Measurements from ENCODE around the gene SEMA3A.

The SEMA3A gene

DNA sequence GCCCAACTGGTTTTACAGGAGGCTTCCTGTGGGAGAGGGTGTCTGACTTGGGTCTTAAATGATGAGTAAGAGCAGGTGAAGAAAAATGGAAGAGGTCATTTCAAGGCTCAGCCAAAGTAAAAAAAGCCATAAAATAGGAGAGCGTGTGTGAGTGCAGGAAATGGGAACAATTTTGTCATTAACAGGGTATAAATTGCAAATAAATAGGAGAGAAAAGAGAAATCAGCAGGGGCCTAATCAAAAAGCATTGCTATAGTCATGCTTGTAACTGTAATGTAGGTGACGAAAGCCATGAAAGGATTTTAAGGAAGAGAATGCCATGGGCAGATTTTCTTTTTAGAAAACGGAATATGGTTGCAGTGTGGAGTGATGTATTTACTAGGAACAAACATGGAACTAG is 15.7 kb upstream of the SEMA3A start:
- TF ChIP-seq, protein P1, sequence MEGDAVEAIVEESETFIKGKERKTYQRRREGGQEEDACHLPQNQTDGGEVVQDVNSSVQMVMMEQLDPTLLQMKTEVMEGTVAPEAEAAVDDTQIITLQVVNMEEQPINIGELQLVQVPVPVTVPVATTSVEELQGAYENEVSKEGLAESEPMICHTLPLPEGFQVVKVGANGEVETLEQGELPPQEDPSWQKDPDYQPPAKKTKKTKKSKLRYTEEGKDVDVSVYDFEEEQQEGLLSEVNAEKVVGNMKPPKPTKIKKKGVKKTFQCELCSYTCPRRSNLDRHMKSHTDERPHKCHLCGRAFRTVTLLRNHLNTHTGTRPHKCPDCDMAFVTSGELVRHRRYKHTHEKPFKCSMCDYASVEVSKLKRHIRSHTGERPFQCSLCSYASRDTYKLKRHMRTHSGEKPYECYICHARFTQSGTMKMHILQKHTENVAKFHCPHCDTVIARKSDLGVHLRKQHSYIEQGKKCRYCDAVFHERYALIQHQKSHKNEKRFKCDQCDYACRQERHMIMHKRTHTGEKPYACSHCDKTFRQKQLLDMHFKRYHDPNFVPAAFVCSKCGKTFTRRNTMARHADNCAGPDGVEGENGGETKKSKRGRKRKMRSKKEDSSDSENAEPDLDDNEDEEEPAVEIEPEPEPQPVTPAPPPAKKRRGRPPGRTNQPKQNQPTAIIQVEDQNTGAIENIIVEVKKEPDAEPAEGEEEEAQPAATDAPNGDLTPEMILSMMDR (conservative IDR thresholded peaks at IDR 0.05; ENCODE audit: low read depth, low read length): no peak
- no peak overlapping the region for H3K4me3 ChIP-seq (ENCODE audit: low read length)
- DNase-seq (ENCODE audit: low read depth): no peak

DNA sequence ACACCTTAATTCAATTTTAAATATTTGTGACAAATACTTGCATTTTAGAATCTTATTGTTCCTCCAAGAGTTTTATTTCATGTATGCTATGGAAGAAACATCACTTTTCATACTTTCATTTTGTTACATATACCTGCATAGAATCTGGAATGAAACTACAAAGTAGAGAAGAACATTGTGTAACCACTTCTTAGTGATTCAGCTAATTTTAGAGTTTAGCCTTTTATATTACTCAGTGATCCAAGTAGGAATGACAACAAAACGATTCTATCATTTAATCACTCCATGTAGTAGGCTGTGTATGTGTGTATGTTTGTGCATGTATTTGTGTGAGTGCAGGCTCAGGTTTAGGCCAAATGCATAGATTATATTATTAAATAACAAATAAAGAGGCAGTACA is 14.4 kb upstream of the SEMA3A start:
- no peak for DNase-seq (ENCODE audit: low read depth)
- TF ChIP-seq, protein P1 (conservative IDR thresholded peaks at IDR 0.05; ENCODE audit: low read depth, low read length): no peak

DNA sequence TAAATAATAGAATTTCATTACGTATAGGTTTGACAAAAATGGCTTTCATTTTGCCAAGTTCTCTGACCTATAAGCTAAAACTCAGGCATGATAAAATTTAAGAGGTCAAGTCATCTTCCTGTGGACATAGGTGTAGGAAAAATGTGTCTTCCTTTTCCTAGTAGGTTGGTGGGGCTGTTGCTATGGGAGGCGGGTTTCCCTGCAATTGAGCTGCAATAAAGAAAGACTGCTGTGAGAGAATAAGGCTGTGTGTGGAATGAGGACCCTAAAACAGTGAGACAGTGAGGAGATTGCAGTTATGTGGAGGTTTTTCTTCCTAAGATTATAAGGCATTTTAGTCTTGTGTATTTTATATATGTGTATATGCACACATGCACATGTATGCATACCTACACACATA is 13.0 kb upstream of the SEMA3A start:
- TF ChIP-seq, protein P1 (conservative IDR thresholded peaks at IDR 0.05; ENCODE audit: low read depth, low read length): no peak
- DNase-seq (ENCODE audit: low read depth): no peak
- H3K4me3 ChIP-seq (ENCODE audit: low read length): no peak overlapping the region

More for the DNA sequence above, 14.4 kb upstream of the SEMA3A start:
- H3K4me3 ChIP-seq (ENCODE audit: low read length): no peak overlapping the region

DNA sequence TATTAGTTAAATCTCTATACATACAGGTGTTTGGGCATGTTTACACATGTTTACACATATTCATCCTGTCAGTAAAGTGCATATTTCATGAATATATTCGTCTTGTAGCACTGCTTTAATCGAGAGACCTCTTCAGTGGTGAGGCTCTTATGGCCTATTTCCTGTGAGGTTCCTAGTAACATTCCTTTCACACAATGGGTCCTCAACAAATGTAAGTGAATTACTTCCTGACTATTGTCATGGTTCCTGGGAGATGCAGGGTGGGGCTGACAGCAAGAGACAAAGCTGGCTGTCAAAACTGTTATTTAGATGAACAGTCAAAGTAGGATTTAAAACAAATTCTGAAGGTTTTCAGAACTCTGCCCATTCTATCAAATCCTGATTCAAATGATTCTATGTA is 12.4 kb upstream of the SEMA3A start:
- TF ChIP-seq, protein P1 (conservative IDR thresholded peaks at IDR 0.05; ENCODE audit: low read depth, low read length): no peak
- DNase-seq (ENCODE audit: low read depth): no peak

DNA sequence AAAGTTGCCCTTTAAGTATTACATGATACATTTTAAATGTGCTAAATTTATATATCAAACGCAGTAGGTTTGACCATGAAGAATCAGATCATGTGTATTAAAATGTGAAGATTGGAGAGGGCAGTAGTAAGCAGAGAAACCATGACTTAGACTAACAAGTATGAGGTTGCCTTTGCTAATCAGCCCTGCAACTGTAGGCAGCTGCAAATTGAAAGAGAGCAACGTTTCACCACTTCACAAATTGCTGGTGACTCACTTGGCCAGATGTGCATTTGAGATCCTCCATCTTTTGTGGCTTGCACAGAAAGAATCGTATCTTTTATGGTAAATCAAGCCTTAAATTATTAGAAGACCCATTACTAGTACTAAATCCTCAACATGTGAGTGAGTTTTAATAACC is 10.1 kb upstream of the SEMA3A start:
- no peak overlapping the region for H3K4me3 ChIP-seq (ENCODE audit: low read length)
- DNase-seq (ENCODE audit: low read depth): no peak
- TF ChIP-seq, protein P1 (conservative IDR thresholded peaks at IDR 0.05; ENCODE audit: low read depth, low read length): no peak

More for the DNA sequence above, 12.4 kb upstream of the SEMA3A start:
- no peak overlapping the region for H3K4me3 ChIP-seq (ENCODE audit: low read length)

DNA sequence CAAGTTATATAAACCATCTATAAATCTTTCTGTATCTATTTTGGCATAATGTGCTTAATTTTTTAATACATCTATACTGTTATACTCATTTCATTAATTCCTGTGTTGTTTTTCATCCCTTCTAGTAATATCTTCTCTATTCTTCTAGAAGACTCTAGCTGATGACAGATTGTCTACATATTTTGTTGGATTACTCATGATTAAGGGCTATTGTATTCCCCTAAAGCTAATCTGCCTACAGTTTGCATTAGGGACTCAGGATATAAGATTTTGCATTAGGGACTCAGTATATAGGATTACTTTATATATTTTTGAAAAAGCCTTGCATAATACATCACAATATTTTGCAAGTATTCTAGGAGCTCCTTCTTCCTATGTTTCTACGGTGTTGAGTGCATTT is 8.3 kb upstream of the SEMA3A start:
- H3K4me3 ChIP-seq (ENCODE audit: low read length): no peak overlapping the region
- TF ChIP-seq, protein P1 (conservative IDR thresholded peaks at IDR 0.05; ENCODE audit: low read depth, low read length): no peak
- no peak for DNase-seq (ENCODE audit: low read depth)

DNA sequence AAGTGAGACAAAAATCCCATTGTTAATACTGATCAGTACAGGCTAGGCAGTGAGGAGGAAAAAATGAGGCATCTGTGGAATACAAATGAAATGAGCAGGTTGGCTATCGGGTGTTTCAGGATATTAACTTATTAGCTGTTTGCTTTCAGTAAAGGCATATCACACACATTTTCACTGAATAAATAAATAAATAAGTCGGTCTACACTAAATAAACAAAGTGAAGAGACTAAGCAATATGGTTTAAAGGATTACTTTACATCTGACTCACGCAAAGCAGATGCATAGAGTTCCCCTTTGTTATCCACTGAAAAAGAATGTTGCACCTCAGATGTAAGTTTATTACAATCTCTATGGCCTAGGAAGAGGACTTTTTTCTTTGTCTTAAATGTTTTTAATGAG is 6.3 kb upstream of the SEMA3A start:
- DNase-seq (ENCODE audit: low read depth): no peak
- TF ChIP-seq, protein P1 (conservative IDR thresholded peaks at IDR 0.05; ENCODE audit: low read depth, low read length): no peak
- no peak overlapping the region for H3K4me3 ChIP-seq (ENCODE audit: low read length)

Measured in retinal pigment epithelial cell (primary cell).